BLaER1 treated with 17β-estradiol and CSF1 and Interleukin-3, amounts not matched to agents 10 nM and 100 nM (cell line): ENCODE results near the gene CDCA3.
"Not testable (repeated sequence)": the region's sequence is repeated elsewhere in the genome, so short reads cannot be mapped to it uniquely, and the experiment has no call there.

ENCODE experiments used
- H3K27ac ChIP-seq, 11 experiments: shearing (Covaris generic); formaldehyde crosslinking; 2 replicates each; pipeline ENCODE4 v1.8.1; 2022
- H3K27me3 ChIP-seq, 11 experiments: shearing (Covaris generic); formaldehyde crosslinking; 2 replicates each; pipeline ENCODE4 v1.8.1; 2022
- H3K36me3 ChIP-seq, 11 experiments: shearing (Covaris generic); formaldehyde crosslinking; 2 replicates each; pipeline ENCODE4 v1.8.1; 2022
- H3K4me1 ChIP-seq, 10 experiments: shearing (Covaris generic); formaldehyde crosslinking; 2 replicates each; pipeline ENCODE4 v1.8.1; 2022
- H3K4me2 ChIP-seq, 11 experiments: shearing (Covaris generic); formaldehyde crosslinking; 2 replicates each; pipeline ENCODE4 v1.8.1; 2022
- H3K4me3 ChIP-seq, 10 experiments: shearing (Covaris generic); formaldehyde crosslinking; 2 replicates each; pipeline ENCODE4 v1.8.1; 2022
- H3K9ac ChIP-seq, 11 experiments: shearing (Covaris generic); formaldehyde crosslinking; 2 replicates each; pipeline ENCODE4 v1.8.1; 2022
- H3K9me3 ChIP-seq, 11 experiments: shearing (Covaris generic); formaldehyde crosslinking; replicated peaks in 1 of 11; 2 replicates each; pipeline ENCODE4 v1.8.1; 2022
- H4K20me1 ChIP-seq, 11 experiments: shearing (Covaris generic); formaldehyde crosslinking; 2 replicates each; pipeline ENCODE4 v1.8.1; 2022
- Cebpa-rat ChIP-seq, 11 experiments: shearing (Covaris generic); IDR thresholded peaks; 2 replicates each; pipeline ENCODE4 v1.8.1; 2022

The CDCA3 gene

DNA sequence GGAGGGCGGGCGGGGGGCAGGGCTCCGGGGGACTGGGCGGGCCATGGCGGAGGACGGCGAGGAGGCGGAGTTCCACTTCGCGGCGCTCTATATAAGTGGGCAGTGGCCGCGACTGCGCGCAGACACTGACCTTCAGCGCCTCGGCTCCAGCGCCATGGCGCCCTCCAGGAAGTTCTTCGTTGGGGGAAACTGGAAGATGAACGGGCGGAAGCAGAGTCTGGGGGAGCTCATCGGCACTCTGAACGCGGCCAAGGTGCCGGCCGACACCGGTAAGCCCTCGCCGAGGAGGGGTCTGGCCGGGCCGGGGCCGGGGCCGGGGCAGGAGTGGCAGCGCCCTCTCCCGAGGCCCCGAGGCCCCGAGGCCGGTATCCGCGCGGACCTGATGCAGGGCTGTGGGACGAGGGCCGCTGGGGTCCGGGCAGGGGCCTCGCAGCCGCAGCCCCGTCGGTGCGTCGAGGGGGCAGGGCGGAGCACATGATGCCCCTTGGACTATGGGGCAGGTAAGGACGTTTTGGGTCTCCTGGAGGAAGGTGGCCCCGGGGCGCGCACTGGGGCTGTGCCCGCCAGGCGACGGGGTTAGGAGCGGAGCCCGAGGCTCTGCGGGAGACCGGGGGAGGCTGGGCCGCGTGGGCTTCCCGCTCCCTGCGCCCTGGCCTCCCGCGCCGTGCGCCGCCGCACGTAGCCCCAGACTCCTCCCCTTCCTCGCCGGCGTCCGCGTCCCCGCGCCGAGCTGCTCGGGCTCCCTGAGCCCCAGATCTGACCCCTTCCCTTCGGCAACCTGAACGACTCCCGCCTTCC, 16.5 kb upstream of the CDCA3 start, which contains the start of gene TPI1:
TSS of gene TPI1 (plus strand) at position 119 of the 798 bp plus-strand sequence. CDS start at position 155, 36 bp downstream.
- TF ChIP-seq Cebpa-rat (IDR thresholded peaks at IDR 0.05), result no peak
- Histone ChIP-seq H3K9me3 (no peaks in the 10 kb centered on the region), H3K9ac (peak within 1 kb of the TSS; percentile 90 to 100 (median 99)), H3K4me1 (peaks cover 50 to 59% (median 54%) of the 10 kb centered on the region in 10 experiments), H3K4me2 (peak within 1 kb of the TSS; percentile 94 to 100 (median 99)), H4K20me1 (peaks cover 43 to 67% (median 56%) of the 10 kb centered on the region in 11 experiments), H3K27ac (peak within 1 kb of the TSS; percentile 91 to 100 (median 97)), H3K27me3 (no peaks in the 10 kb centered on the region), H3K36me3 (peaks cover 59 to 79% (median 68%) of the 10 kb centered on the region in 11 experiments), H3K4me3 (peak within 1 kb of the TSS; percentile 82 to 100 (median 99))

GRCh38 chr12:6866920-6867412, 15.9 kb upstream of the CDCA3 start:
- H3K4me2 ChIP-seq, result peak overlapping the region; percentile 87 to 100 (median 98)
- H3K4me3 ChIP-seq, result peak overlapping the region; percentile 82 to 100 (median 99)
- no peak for TF ChIP-seq Cebpa-rat (IDR thresholded peaks at IDR 0.05)
- H3K27me3 ChIP-seq, result no peaks in the 10 kb centered on the region
- H4K20me1 ChIP-seq, result peaks cover 41 to 63% (median 52%) of the 10 kb centered on the region in 11 experiments
- H3K9me3 ChIP-seq, result no peaks in the 10 kb centered on the region
- H3K9ac ChIP-seq, result peak overlapping the region; percentile 90 to 100 (median 99)
- peaks cover 46 to 55% (median 50%) of the 10 kb centered on the region in 10 experiments for H3K4me1 ChIP-seq
- H3K36me3 ChIP-seq, result peaks cover 64 to 83% (median 73%) of the 10 kb centered on the region in 11 experiments
- peak overlapping the region; percentile 42 to 100 (median 97); a peak in 20 of 22 replicates for H3K27ac ChIP-seq

DNA sequence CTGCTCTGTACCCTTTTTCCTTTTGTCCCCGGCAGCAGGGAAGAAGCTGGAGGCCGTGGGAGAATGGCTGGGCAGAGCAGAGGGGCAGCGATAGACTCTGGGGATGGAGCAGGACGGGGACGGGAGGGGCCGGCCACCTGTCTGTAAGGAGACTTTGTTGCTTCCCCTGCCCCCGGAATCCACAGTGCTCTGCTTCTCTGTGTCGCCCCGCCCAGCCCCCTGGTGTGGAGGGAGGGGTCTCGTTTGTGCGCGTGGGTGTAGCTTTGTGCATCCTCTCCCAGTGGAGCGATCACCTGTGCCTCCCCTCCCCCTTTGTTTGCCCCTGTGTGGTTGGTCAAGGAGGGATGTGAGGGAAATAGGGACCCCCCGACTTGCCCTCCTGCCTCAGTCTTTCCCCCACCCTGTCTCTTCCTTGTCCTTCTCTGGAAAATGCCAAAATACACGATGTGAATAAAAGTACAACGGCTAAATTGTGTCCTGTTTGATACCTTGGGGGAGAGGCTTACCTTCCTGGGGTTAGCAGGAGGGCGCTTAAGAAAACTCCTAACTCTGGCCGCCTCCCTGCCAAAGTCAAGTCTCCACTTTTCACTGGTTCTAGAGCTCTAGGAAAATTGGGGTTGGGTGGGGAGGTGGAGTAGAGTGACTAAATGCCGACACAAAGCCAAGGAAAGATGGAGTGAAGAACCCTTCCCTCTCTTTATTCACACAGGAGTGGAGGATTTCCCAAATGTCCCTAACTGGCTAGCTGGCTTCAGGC, 15.3 kb upstream of the CDCA3 start:
- Histone ChIP-seq H3K9me3 (no peaks in the 10 kb centered on the region), H3K4me3 (peak overlapping the region; percentile 82 to 100 (median 99)), H3K9ac (peak overlapping the region; percentile 90 to 100 (median 99)), H3K36me3 (peaks cover 66 to 83% (median 76%) of the 10 kb centered on the region in 11 experiments), H3K4me1 (peaks cover 40 to 49% (median 44%) of the 10 kb centered on the region in 10 experiments), H3K27ac (peak overlapping the region; percentile 42 to 100 (median 97); a peak in 20 of 22 replicates), H4K20me1 (peaks cover 35 to 57% (median 46%) of the 10 kb centered on the region in 11 experiments), H3K27me3 (no peaks in the 10 kb centered on the region), H3K4me2 (peak overlapping the region; percentile 87 to 100 (median 98))
- no peak for TF ChIP-seq Cebpa-rat (IDR thresholded peaks at IDR 0.05)

DNA sequence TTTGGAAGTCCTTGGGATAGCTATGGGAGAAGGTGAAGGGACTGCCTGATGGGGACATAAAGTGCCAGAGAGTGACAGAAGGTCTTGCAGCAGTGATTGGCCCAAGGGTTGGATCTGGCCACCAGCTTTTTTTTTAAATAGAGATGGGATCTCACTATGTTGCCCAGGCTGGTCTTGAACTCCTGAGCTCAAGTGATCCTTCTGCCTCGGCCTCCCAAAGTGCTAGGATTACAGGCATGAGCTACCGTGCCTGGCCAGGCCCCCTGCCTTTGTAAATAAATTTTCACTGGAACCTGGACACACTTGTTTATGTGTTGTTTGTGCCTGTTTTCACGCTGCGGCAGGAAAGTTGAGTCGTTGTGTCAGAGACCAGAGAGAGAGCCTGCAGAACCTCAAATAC, 14.2 kb upstream of the CDCA3 start:
- not testable (repeated sequence) for H3K27ac ChIP-seq, H3K9ac ChIP-seq, H3K4me2 ChIP-seq, H3K27me3 ChIP-seq, H3K9me3 ChIP-seq, H3K4me3 ChIP-seq
- Histone ChIP-seq H3K36me3 (peaks cover 66 to 83% (median 76%) of the 10 kb centered on the region in 11 experiments), H4K20me1 (peaks cover 25 to 46% (median 36%) of the 10 kb centered on the region in 11 experiments), H3K4me1 (peaks cover 30 to 38% (median 33%) of the 10 kb centered on the region in 10 experiments)

- H4K20me1 ChIP-seq, result peaks cover 9 to 31% (median 20%) of the 10 kb centered on the region in 11 experiments
- peaks cover 14 to 23% (median 18%) of the 10 kb centered on the region in 10 experiments for H3K4me1 ChIP-seq
- no peak overlapping the region for H3K27ac ChIP-seq
- no peaks in the 10 kb centered on the region for H3K27me3 ChIP-seq
- H3K4me2 ChIP-seq, result no peak overlapping the region
- peaks cover 67 to 84% (median 77%) of the 10 kb centered on the region in 11 experiments for H3K36me3 ChIP-seq
- no peak overlapping the region for H3K4me3 ChIP-seq
- no peak overlapping the region for H3K9ac ChIP-seq
- H3K9me3 ChIP-seq, result no peaks in the 10 kb centered on the region
- TF ChIP-seq Cebpa-rat (IDR thresholded peaks at IDR 0.05), result no peak
These were observed 12.7 kb upstream of the CDCA3 start for GRCh38 chr12:6863586-6864321.

DNA sequence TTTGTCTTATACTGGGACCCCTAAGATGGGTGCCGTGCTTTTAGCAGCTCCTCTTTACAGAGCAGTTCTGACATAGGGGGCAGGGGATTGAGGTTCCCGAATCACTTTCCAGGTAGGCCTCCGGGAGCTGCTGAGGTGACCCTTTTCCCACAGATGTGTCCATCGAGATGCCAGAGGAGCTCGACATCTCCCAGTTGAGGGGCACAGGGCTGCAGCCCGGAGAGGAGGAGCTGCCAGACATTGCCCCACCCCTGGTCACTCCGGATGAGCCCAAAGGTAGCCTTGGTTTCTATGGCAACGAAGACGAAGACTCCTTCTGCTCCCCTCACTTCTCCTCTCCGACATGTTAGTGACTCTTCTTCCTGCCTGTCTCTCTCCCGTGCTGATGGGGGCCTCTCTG, 11.9 kb upstream of the CDCA3 start:
- no peak for TF ChIP-seq Cebpa-rat (IDR thresholded peaks at IDR 0.05)
- peaks cover 74 to 85% (median 83%) of the 10 kb centered on the region in 11 experiments for H3K36me3 ChIP-seq
- H3K27ac ChIP-seq, result no peak overlapping the region
- H3K4me3 ChIP-seq, result no peak overlapping the region
- H3K4me2 ChIP-seq, result no peak overlapping the region
- H3K27me3 ChIP-seq, result no peaks in the 10 kb centered on the region
- peaks cover 2 to 24% (median 13%) of the 10 kb centered on the region in 11 experiments; a peak in 19 of 22 replicates for H4K20me1 ChIP-seq
- peaks cover 12 to 16% (median 15%) of the 10 kb centered on the region in 10 experiments for H3K4me1 ChIP-seq
- H3K9me3 ChIP-seq, result no peaks in the 10 kb centered on the region
- no peak overlapping the region for H3K9ac ChIP-seq

GRCh38 chr12:6861391-6861790, 10.3 kb upstream of the CDCA3 start:
- H3K27ac ChIP-seq, result no peak overlapping the region

GRCh38 chr12:6860942-6861341, 9.9 kb upstream of the CDCA3 start:
- Histone ChIP-seq H3K4me1 (peaks cover 1 to 4% (median 3%) of the 10 kb centered on the region in 10 experiments; a peak in 17 of 20 replicates), H3K9me3 (no peaks in the 10 kb centered on the region), H3K27ac (no peak overlapping the region), H3K4me2 (no peak overlapping the region), H4K20me1 (peaks cover 0 to 13% (median 3%) of the 10 kb centered on the region in 11 experiments; a peak in 9 of 22 replicates), H3K27me3 (no peaks in the 10 kb centered on the region), H3K9ac (no peak overlapping the region), H3K4me3 (no peak overlapping the region), H3K36me3 (peaks cover 91 to 100% (median 100%) of the 10 kb centered on the region in 11 experiments)
- TF ChIP-seq Cebpa-rat (IDR thresholded peaks at IDR 0.05), result no peak

More at GRCh38 chr12:6861391-6861790, 10.3 kb upstream of the CDCA3 start:
- TF ChIP-seq Cebpa-rat (IDR thresholded peaks at IDR 0.05), result no peak
- H3K4me3 ChIP-seq, result no peak overlapping the region
- peaks cover 6 to 9% (median 8%) of the 10 kb centered on the region in 10 experiments for H3K4me1 ChIP-seq
- no peaks in the 10 kb centered on the region for H3K27me3 ChIP-seq
- H3K9ac ChIP-seq, result no peak overlapping the region; a peak in 1 of 22 replicates
- peaks cover 0 to 13% (median 3%) of the 10 kb centered on the region in 11 experiments; a peak in 10 of 22 replicates for H4K20me1 ChIP-seq
- H3K4me2 ChIP-seq, result no peak overlapping the region
- no peaks in the 10 kb centered on the region for H3K9me3 ChIP-seq
- peaks cover 90 to 100% (median 99%) of the 10 kb centered on the region in 11 experiments for H3K36me3 ChIP-seq
